Measurements from ENCODE around the gene CTR9. TPM values are rescaled to one million over a fixed set of nuclear protein-coding genes. Genes with fewer than 3 reads are reported as not detected.
A peak's percentile ranks its signal among the peaks of the same experiment; 100 is the strongest.

CTR9 gene
- total RNA-seq, 1 donor from 2014 or later: 23.4 TPM

DNA sequence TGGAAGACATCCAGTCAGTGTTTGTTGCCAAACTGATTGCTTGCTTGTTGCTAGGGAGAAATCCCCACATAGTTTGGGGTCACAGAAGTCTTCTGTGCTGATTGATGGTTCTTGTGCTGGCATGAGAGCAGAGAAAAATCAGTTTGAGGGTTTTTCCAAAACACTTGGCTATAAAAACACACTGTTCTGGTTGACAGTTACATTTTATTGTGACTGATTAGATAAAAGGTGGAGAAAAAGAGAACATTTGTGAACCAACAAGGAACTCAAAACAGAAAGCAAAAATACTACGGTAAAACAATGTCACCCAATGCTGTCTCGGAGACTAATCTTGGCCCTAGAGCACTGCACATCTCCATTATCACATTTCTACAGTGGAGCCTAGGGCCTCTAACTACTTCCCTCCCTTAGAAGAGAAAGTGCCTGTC, 72.1 kb downstream of the CTR9 start:
- ATAC-seq: no peak

GRCh38 chr11:10824888-10825287, 73.8 kb downstream of the CTR9 start:
- peak; percentile 26 for ATAC-seq

GRCh38 chr11:10828402-10828801, 77.4 kb downstream of the CTR9 start:
- no peak for ATAC-seq

DNA sequence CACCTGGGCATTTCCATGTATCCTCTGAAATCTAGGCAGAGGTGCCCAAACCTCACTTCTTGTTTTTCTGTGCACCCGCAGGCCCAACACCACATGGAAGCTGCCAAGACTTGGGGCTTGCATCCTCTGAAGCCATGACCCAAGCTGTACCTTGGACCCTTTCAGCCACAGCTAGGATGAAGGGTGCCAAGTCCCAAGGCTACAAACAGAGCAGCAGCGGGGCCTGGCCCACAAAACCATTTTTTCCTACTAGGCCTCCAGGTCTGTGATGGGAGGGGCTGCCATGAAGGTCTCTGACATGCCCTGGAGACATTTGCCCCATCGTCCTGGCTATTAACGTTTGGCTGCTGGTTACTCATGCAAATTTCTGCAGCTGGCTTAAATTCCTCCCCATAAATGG, 78.1 kb downstream of the CTR9 start:
- no peak for ATAC-seq

Other genes starting within 250 kb of the CTR9 start
- gene RNF141, start 210.1 kb upstream of the CTR9 start, total RNA-seq: 69.5 TPM
- gene LYVE1, start 182.6 kb upstream of the CTR9 start, total RNA-seq: 2.7 TPM
- gene IRAG1, start 57.5 kb upstream of the CTR9 start, total RNA-seq: 3.2 TPM
- gene EIF4G2, start 57.7 kb downstream of the CTR9 start, total RNA-seq: 1,012 TPM
- gene ZBED5, start 106.8 kb downstream of the CTR9 start, total RNA-seq: 16.5 TPM